ENCODE data around the gene SEPTIN12. TPM values are rescaled to one million over a fixed set of nuclear protein-coding genes. Genes with fewer than 3 reads are reported as not detected.

The SEPTIN12 gene
- total RNA-seq, 1 donor from 2014 or later, result 0.96 TPM

- H3K27ac Mint-ChIP-seq (ENCODE audit: unreplicated experiment), result no peak overlapping the region
Measured at GRCh38 chr16:4737545-4737944, 50.6 kb downstream of the SEPTIN12 start.

GRCh38 chr16:4736546-4736945 is 51.6 kb downstream of the SEPTIN12 start:
- H3K36me3 Mint-ChIP-seq (ENCODE audit: unreplicated experiment), result no peaks in the 10 kb centered on the region
- peaks cover 6% of the 10 kb centered on the region for H3K4me1 Mint-ChIP-seq (ENCODE audit: low read depth, unreplicated experiment)
- peaks cover 3% of the 10 kb centered on the region for H3K27me3 Mint-ChIP-seq (ENCODE audit: unreplicated experiment)
- DNase-seq, result no peak
- H3K4me3 Mint-ChIP-seq (ENCODE audit: unreplicated experiment), result no peak overlapping the region
- peaks cover 6% of the 10 kb centered on the region for H3K9me3 Mint-ChIP-seq (ENCODE audit: unreplicated experiment)
- TF ChIP-seq CTCF (IDR thresholded peaks at IDR 0.05; ENCODE audit: partially characterized antibody, unreplicated experiment), result no peak
- H3K27ac Mint-ChIP-seq (ENCODE audit: unreplicated experiment), result no peak overlapping the region

More at GRCh38 chr16:4737545-4737944, 50.6 kb downstream of the SEPTIN12 start:
- no peak for TF ChIP-seq CTCF (IDR thresholded peaks at IDR 0.05; ENCODE audit: partially characterized antibody, unreplicated experiment)
- no peak for DNase-seq
- Mint-ChIP-seq H3K4me3 (ENCODE audit: unreplicated experiment) (no peak overlapping the region), H3K36me3 (ENCODE audit: unreplicated experiment) (no peaks in the 10 kb centered on the region), H3K4me1 (ENCODE audit: low read depth, unreplicated experiment) (peaks cover 6% of the 10 kb centered on the region), H3K9me3 (ENCODE audit: unreplicated experiment) (peaks cover 6% of the 10 kb centered on the region), H3K27me3 (ENCODE audit: unreplicated experiment) (peaks cover 3% of the 10 kb centered on the region)

DNA sequence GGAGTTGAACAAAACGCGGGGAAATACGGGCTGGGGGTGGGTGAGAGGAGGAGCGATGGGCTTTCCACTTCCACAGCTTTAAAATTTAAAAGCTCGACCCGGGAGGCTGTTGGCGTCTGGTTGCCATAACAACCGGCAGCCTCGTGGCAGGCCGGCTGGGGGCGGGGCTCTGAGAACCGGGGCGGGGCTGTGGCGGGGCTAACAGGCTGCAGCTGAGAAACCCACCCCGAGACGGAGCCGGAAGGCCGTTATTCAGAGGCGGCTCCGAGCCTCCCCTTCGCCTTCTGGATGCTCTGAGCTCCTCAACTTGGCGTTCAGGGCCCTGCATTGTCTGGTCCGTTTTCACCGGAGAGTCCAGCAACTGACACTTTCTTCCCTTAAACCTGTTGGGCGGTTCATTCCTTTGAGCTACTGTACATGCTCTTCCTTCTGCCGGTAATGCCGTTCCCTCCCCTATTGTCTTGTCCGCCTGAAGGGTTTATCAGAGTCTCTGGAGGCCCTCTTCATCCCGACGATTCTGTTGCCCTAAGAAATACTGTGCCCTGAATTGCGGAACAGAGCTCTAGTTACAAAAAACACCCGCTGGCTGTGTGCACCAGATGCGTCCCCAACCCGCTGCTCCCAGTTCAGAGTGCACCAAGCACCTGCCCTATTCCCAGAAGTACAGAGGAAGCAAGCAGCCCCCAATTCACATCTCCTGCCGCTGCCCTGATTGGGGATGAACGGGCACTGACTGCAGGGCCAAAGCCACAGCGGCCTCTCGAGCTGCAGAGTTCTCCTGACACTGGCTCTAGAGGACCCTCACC is 53.2 kb downstream of the SEPTIN12 start:
- TF ChIP-seq CTCF (IDR thresholded peaks at IDR 0.05; ENCODE audit: partially characterized antibody, unreplicated experiment), result no peak
- peaks cover 3% of the 10 kb centered on the region for H3K27me3 Mint-ChIP-seq (ENCODE audit: unreplicated experiment)

DNA sequence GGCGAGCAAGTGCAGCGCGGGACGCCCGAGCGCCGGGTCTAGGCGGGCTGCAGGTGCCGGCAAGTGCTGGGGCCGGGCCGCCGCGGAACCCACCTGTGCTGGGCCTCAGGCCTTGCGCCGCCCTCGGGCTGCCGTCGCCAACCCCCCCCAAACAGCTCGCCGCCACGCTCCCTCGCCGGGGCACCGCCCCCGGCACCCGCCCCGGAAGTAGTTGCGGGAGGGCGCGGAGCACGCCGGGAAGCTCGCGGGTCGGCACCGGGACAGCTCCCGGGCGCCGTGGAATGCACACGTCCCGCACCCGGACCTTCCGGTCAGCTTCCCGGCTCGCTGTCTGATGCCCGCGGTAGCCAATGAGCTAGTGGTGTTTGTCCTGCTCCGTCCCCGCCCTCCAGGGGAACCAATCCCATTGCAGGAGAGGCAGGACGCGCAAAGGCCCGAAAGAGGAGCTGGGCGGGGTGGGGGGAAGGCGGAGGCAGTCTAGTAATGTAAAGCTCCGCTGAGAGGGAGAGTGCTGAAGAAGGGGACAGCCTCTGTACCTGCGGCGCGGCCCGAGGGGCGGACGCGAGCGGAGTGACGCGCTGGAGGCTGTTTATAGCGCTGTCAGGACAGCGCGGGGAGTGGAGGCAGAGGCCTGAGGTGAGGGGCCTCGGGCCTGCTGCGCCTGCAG is 53.9 kb downstream of the SEPTIN12 start, which contains the start of the genes ANKS3 and DNAAF8:
Gene ANKS3 (minus strand): TSS at position 209 of the 667 bp plus-strand sequence. CDS start 4,122 bp downstream, outside the sequence.
Gene DNAAF8 (plus strand): TSS at position 475 of the 667 bp plus-strand sequence. CDS start 1,978 bp downstream, outside the sequence.
- Mint-ChIP-seq H3K27ac (ENCODE audit: unreplicated experiment) (peak within 1 kb of the TSS; percentile 98), H3K9me3 (ENCODE audit: unreplicated experiment) (peaks cover 6% of the 10 kb centered on the region), H3K27me3 (ENCODE audit: unreplicated experiment) (peaks cover 3% of the 10 kb centered on the region), H3K4me3 (ENCODE audit: unreplicated experiment) (peak within 1 kb of the TSS; percentile 98), H3K36me3 (ENCODE audit: unreplicated experiment) (no peaks in the 10 kb centered on the region), H3K4me1 (ENCODE audit: low read depth, unreplicated experiment) (peaks cover 6% of the 10 kb centered on the region)
- TF ChIP-seq CTCF (IDR thresholded peaks at IDR 0.05; ENCODE audit: partially characterized antibody, unreplicated experiment), result peak; percentile 9
- peak; percentile 88 for DNase-seq

More for the DNA sequence above, 53.2 kb downstream of the SEPTIN12 start:
- Mint-ChIP-seq H3K4me1 (ENCODE audit: low read depth, unreplicated experiment) (peaks cover 6% of the 10 kb centered on the region), H3K4me3 (ENCODE audit: unreplicated experiment) (peak overlapping the region; percentile 98), H3K9me3 (ENCODE audit: unreplicated experiment) (peaks cover 6% of the 10 kb centered on the region), H3K27ac (ENCODE audit: unreplicated experiment) (peak overlapping the region; percentile 98), H3K36me3 (ENCODE audit: unreplicated experiment) (no peaks in the 10 kb centered on the region)
- peak; percentile 96 for DNase-seq
